Liver (tissue), 9 donors: ENCODE results near the gene IL18RAP. TPM values are rescaled to one million over a fixed set of nuclear protein-coding genes. Genes with fewer than 3 reads are reported as not detected.

ENCODE experiments used
- DNase-seq: peaks from one replicate; pipeline ENCODE4 v3.0.0-alpha.2; 2017; ENCODE audit warnings: low spot score
- H3K27ac ChIP-seq, 2 donors: one replicate each; pipeline ENCODE4 v1.7.0; 2013; ENCODE audit warnings: inconsistent platforms in 2 of 2, low read length in 2 of 2, control low read depth in 1 of 2, low read depth in 1 of 2, mild to moderate bottlenecking in 1 of 2
- H3K27me3 ChIP-seq, 4 donors: one replicate each; pipeline versions ENCODE4 v1.6.1 to v1.7.0; 2013; ENCODE audit warnings: low read length in 3 of 4, inconsistent platforms in 1 of 4, mild to moderate bottlenecking in 1 of 4, moderate library complexity in 1 of 4; ENCODE audit not compliant: control insufficient read depth in 4 of 4, insufficient read depth in 4 of 4
- H3K36me3 ChIP-seq, 4 donors: one replicate each; pipeline versions ENCODE4 v1.6.1 to v1.7.0; 2013; ENCODE audit warnings: low read length in 3 of 4, mild to moderate bottlenecking in 3 of 4, low read depth in 1 of 4, moderate library complexity in 1 of 4; ENCODE audit not compliant: control insufficient read depth in 4 of 4, insufficient read depth in 3 of 4
- H3K4me1 ChIP-seq, 4 donors: one replicate each; pipeline versions ENCODE4 v1.6.1 to v1.7.0; 2013; ENCODE audit warnings: low read length in 3 of 4, mild to moderate bottlenecking in 3 of 4, moderate library complexity in 1 of 4; ENCODE audit not compliant: control insufficient read depth in 4 of 4, insufficient read depth in 4 of 4
- H3K4me3 ChIP-seq, 3 donors: one replicate each; pipeline versions ENCODE4 v1.6.1 to v1.7.0; 2013; ENCODE audit warnings: low read length in 3 of 3, control low read depth in 1 of 3, low read depth in 1 of 3, mild to moderate bottlenecking in 1 of 3
- H3K9ac ChIP-seq, 2 donors: one replicate each; pipeline ENCODE4 v1.7.0; 2013; ENCODE audit warnings: low read length in 2 of 2, mild to moderate bottlenecking in 2 of 2, moderate library complexity in 2 of 2, control low read depth in 1 of 2, low read depth in 1 of 2
- H3K9me3 ChIP-seq, 4 donors: one replicate each; pipeline versions ENCODE4 v1.6.1 to v1.7.0; 2013; ENCODE audit warnings: low read length in 3 of 4; ENCODE audit not compliant: control insufficient read depth in 4 of 4
- EGR1 ChIP-seq, 2 donors: IDR thresholded peaks; 2 replicates each; pipeline ENCODE4 v1.6.1; 2016 to 2018; ENCODE audit warnings: antibody characterized with exemption in 2 of 2, low read depth in 2 of 2
- FOXA1 ChIP-seq: IDR thresholded peaks from 2 replicates; pipeline ENCODE4 v1.6.1; 2016; ENCODE audit warnings: antibody characterized with exemption
- FOXA2 ChIP-seq: IDR thresholded peaks from 2 replicates; pipeline ENCODE4 v1.6.1; 2016; ENCODE audit warnings: antibody characterized with exemption
- GABPA ChIP-seq, 2 donors: IDR thresholded peaks in 1 of 2; conservative IDR thresholded peaks in 1 of 2; 2 replicates each; pipeline ENCODE4 v1.6.1; 2016; ENCODE audit warnings: antibody characterized with exemption in 2 of 2, mild to moderate bottlenecking in 1 of 2, moderate library complexity in 1 of 2
- HNF4A ChIP-seq, 2 donors: conservative IDR thresholded peaks; 2 replicates each; pipeline ENCODE4 v1.6.1; 2016; ENCODE audit warnings: antibody characterized with exemption in 2 of 2, mild to moderate bottlenecking in 2 of 2
- HNF4G ChIP-seq: IDR thresholded peaks from 2 replicates; pipeline ENCODE4 v1.6.1; 2016; ENCODE audit warnings: antibody characterized with exemption
- JUND ChIP-seq, 2 donors: IDR thresholded peaks; 2 replicates each; pipeline ENCODE4 v1.6.1; 2016; ENCODE audit warnings: antibody characterized with exemption in 2 of 2
- NR2F2 ChIP-seq: IDR thresholded peaks from 2 replicates; pipeline ENCODE4 v1.6.1; 2016; ENCODE audit warnings: antibody characterized with exemption
- RAD21 ChIP-seq, 2 donors: IDR thresholded peaks; 2 replicates each; pipeline ENCODE4 v1.6.1; 2016; ENCODE audit warnings: antibody characterized with exemption in 2 of 2, mild to moderate bottlenecking in 2 of 2
- RXRA ChIP-seq, 2 donors: IDR thresholded peaks; 2 replicates each; pipeline ENCODE4 v1.6.1; 2017 to 2018; ENCODE audit warnings: antibody characterized with exemption in 2 of 2, mild to moderate bottlenecking in 1 of 2
- SP1 ChIP-seq: IDR thresholded peaks from 2 replicates; pipeline ENCODE4 v1.6.1; 2018; ENCODE audit warnings: antibody characterized with exemption, mild to moderate bottlenecking
- TAF1 ChIP-seq: conservative IDR thresholded peaks from 2 replicates; pipeline ENCODE4 v1.6.1; 2016; ENCODE audit warnings: antibody characterized with exemption, mild to moderate bottlenecking
- YY1 ChIP-seq: IDR thresholded peaks from 2 replicates; pipeline ENCODE4 v1.6.1; 2016; ENCODE audit warnings: antibody characterized with exemption, mild to moderate bottlenecking
- WGBS: extraction: QIAGEN DNeasy Blood & Tissue Kit; methylation state at CpG from one replicate; pipeline ENCODE4 v1.1.7; 2013; 5-methylcytosine and 5-hydroxymethylcytosine counted together
- polyA plus RNA-seq, 2 donors: library from polyadenylated mRNA; stranded (reverse) in 1 of 2; unstranded in 1 of 2; fragments of 200-250 nt in 1 of 2; fragments of >200 nt in 1 of 2; fragmentation: Nextera tagmentation in 1 of 2; extraction: Ambion mirVana in 1 of 2; gene quantifications; one replicate each; pipeline versions ENCODE4 v1.2.1 to v1.2.3, GENCODE V29; 2013 to 2015
- total RNA-seq, 2 donors: library from RNA; depleted of rRNA; stranded (reverse); fragments of >200 nt; gene quantifications; one replicate each; pipeline ENCODE4 v1.2.3, GENCODE V29; 2014
- TF ChIP-seq, protein P1 (sequence below): IDR thresholded peaks from 2 replicates; pipeline ENCODE4 v1.6.1; 2016; ENCODE audit warnings: antibody characterized with exemption
- TF ChIP-seq, protein P2 (sequence below): fragments of 150-350 bp; IDR thresholded peaks from 2 replicates; pipeline ENCODE4 v1.5.1; 2017; ENCODE audit warnings: improper control_type of control experiment, low read depth, low read length; ENCODE audit not compliant: missing input control
- TF ChIP-seq, protein P3 (sequence below): IDR thresholded peaks from 2 replicates; pipeline ENCODE4 v1.6.1; 2016; ENCODE audit warnings: antibody characterized with exemption
- TF ChIP-seq, protein P4 (sequence below): IDR thresholded peaks from 2 replicates; pipeline ENCODE4 v1.6.1; 2016; ENCODE audit warnings: antibody characterized with exemption, mild to moderate bottlenecking
- TF ChIP-seq, protein P5 (sequence below): IDR thresholded peaks from 2 replicates; pipeline ENCODE4 v1.6.1; 2016; ENCODE audit warnings: antibody characterized with exemption
- donor health status: healthy.
- donor health status: healthy.
- donor health status: healthy.
- donor health status: healthy.
- donor health status: healthy.

IL18RAP gene
- total and polyA plus RNA-seq, 4 donors = 0.14 to 7.3 (median 1.4) TPM

DNA sequence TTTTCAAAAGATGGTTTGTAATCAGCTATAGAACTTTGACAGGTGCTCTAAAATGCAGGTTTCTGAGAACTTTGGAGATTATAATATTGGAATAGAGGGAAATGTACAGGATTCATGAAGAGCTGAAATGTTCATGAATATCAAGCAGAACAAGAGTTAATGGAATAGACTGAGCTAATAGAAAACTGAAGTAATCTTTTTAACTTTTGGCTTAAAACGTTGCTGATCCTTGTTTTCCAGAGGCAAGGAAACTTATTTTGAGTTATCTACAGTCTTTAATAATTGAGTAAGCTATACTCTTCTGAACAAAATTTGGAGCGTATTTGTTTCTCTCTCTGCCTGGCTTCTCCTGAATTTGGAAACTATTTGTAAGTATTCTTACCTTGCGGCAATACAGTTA, 10.8 kb upstream of the IL18RAP start:
- TF ChIP-seq, protein P1, sequence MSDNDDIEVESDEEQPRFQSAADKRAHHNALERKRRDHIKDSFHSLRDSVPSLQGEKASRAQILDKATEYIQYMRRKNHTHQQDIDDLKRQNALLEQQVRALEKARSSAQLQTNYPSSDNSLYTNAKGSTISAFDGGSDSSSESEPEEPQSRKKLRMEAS = no peak
- TF ChIP-seq, protein P2, sequence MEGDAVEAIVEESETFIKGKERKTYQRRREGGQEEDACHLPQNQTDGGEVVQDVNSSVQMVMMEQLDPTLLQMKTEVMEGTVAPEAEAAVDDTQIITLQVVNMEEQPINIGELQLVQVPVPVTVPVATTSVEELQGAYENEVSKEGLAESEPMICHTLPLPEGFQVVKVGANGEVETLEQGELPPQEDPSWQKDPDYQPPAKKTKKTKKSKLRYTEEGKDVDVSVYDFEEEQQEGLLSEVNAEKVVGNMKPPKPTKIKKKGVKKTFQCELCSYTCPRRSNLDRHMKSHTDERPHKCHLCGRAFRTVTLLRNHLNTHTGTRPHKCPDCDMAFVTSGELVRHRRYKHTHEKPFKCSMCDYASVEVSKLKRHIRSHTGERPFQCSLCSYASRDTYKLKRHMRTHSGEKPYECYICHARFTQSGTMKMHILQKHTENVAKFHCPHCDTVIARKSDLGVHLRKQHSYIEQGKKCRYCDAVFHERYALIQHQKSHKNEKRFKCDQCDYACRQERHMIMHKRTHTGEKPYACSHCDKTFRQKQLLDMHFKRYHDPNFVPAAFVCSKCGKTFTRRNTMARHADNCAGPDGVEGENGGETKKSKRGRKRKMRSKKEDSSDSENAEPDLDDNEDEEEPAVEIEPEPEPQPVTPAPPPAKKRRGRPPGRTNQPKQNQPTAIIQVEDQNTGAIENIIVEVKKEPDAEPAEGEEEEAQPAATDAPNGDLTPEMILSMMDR = no peak
- Histone ChIP-seq H3K27me3 (no peaks in the 10 kb centered on the region), H3K9ac (no peak overlapping the region), H3K4me1 (no peaks in the 10 kb centered on the region), H3K27ac (no peak overlapping the region), H3K36me3 (no peaks in the 10 kb centered on the region), H3K4me3 (no peak overlapping the region), H3K9me3 (no peaks in the 10 kb centered on the region)
- DNase-seq = no peak
- WGBS = 79% methylated on average over 3 of the region's 3 CpGs

DNA sequence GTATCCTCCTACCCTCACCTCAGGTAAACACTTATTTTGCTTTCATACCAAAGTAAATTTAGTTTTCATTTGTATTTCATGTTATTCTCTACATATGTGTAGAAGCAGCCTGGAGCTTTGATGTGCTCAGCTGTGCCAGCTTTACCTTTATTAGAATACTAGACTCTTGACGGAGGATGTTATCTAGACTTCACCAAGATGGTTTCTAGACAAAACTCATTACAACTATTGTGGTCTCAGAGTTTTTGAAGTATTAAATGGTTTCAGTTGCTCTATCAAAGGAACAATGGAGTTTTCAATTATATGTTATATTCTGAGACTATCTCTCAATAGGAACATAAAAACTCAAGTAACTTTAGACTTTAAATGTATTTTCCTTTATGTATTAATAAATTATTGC, 5.0 kb upstream of the IL18RAP start:
- no peak overlapping the region for H3K27ac ChIP-seq

More for the DNA sequence above, 5.0 kb upstream of the IL18RAP start:
- Histone ChIP-seq H3K27me3 (no peaks in the 10 kb centered on the region), H3K4me1 (no peaks in the 10 kb centered on the region), H3K9ac (no peak overlapping the region), H3K4me3 (no peak overlapping the region), H3K36me3 (no peaks in the 10 kb centered on the region), H3K9me3 (no peaks in the 10 kb centered on the region)
- no peak for DNase-seq
- no peak for TF ChIP-seq HNF4A (conservative IDR thresholded peaks at IDR 0.05)
- no peak for TF ChIP-seq FOXA2
- TF ChIP-seq, protein P3, sequence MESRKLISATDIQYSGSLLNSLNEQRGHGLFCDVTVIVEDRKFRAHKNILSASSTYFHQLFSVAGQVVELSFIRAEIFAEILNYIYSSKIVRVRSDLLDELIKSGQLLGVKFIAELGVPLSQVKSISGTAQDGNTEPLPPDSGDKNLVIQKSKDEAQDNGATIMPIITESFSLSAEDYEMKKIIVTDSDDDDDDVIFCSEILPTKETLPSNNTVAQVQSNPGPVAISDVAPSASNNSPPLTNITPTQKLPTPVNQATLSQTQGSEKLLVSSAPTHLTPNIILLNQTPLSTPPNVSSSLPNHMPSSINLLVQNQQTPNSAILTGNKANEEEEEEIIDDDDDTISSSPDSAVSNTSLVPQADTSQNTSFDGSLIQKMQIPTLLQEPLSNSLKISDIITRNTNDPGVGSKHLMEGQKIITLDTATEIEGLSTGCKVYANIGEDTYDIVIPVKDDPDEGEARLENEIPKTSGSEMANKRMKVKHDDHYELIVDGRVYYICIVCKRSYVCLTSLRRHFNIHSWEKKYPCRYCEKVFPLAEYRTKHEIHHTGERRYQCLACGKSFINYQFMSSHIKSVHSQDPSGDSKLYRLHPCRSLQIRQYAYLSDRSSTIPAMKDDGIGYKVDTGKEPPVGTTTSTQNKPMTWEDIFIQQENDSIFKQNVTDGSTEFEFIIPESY = no peak
- TF ChIP-seq EGR1 (IDR thresholded peaks at IDR 0.05; ENCODE audit: low read depth in 2 of 2) = no peak
- TF ChIP-seq, protein P4, sequence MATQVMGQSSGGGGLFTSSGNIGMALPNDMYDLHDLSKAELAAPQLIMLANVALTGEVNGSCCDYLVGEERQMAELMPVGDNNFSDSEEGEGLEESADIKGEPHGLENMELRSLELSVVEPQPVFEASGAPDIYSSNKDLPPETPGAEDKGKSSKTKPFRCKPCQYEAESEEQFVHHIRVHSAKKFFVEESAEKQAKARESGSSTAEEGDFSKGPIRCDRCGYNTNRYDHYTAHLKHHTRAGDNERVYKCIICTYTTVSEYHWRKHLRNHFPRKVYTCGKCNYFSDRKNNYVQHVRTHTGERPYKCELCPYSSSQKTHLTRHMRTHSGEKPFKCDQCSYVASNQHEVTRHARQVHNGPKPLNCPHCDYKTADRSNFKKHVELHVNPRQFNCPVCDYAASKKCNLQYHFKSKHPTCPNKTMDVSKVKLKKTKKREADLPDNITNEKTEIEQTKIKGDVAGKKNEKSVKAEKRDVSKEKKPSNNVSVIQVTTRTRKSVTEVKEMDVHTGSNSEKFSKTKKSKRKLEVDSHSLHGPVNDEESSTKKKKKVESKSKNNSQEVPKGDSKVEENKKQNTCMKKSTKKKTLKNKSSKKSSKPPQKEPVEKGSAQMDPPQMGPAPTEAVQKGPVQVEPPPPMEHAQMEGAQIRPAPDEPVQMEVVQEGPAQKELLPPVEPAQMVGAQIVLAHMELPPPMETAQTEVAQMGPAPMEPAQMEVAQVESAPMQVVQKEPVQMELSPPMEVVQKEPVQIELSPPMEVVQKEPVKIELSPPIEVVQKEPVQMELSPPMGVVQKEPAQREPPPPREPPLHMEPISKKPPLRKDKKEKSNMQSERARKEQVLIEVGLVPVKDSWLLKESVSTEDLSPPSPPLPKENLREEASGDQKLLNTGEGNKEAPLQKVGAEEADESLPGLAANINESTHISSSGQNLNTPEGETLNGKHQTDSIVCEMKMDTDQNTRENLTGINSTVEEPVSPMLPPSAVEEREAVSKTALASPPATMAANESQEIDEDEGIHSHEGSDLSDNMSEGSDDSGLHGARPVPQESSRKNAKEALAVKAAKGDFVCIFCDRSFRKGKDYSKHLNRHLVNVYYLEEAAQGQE = no peak
- no peak for TF ChIP-seq RXRA (IDR thresholded peaks at IDR 0.05)
- TF ChIP-seq, protein P5, sequence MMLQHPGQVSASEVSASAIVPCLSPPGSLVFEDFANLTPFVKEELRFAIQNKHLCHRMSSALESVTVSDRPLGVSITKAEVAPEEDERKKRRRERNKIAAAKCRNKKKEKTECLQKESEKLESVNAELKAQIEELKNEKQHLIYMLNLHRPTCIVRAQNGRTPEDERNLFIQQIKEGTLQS = no peak
- TF ChIP-seq GABPA (IDR thresholded peaks at IDR 0.05 in 1 of 2, conservative IDR thresholded peaks at IDR 0.05 in 1 of 2) = no peak
- TF ChIP-seq YY1 = no peak
- TF ChIP-seq SP1 = no peak
- TF ChIP-seq RAD21 (IDR thresholded peaks at IDR 0.05) = no peak
- no peak for TF ChIP-seq FOXA1
- no peak for TF ChIP-seq JUND (IDR thresholded peaks at IDR 0.05)
- no peak for TF ChIP-seq TAF1
- TF ChIP-seq, protein P2 = no peak
- no peak for TF ChIP-seq HNF4G
- no peak for TF ChIP-seq NR2F2
- WGBS = 82% methylated on average over 1 of the region's 1 CpG
